ENCODE measurements around the gene CLASP1. TPM values are rescaled to one million over a fixed set of nuclear protein-coding genes. Genes with fewer than 3 reads are reported as not detected.

Gene CLASP1
- polyA plus RNA-seq, 1 experiment = 12.8 TPM

- H3K4me3 ChIP-seq (ENCODE audit: low read depth, low read length) = no peak overlapping the region
- CTCF ChIA-PET = interaction anchor here (0.9 kb wide), 1 partner anchor 13 kb away, joined by 4 read pairs; no protein-coding TSS in a partner anchor
Observed at GRCh38 chr2:121626777-121627524, 22.3 kb downstream of the CLASP1 start.

GRCh38 chr2:121625953-121626352 is 23.3 kb downstream of the CLASP1 start:
- no peak overlapping the region for H3K4me3 ChIP-seq (ENCODE audit: low read depth, low read length)
- H3K27ac ChIP-seq (ENCODE audit: low read depth, low read length) = no peak overlapping the region
- H3K9me3 ChIP-seq (ENCODE audit: control insufficient read depth, insufficient read depth, low read length) = no peaks in the 10 kb centered on the region
- no peak for DNase-seq (ENCODE audit: low read depth, low spot score)
- no peaks in the 10 kb centered on the region for H3K27me3 ChIP-seq (ENCODE audit: control insufficient read depth, insufficient read depth, low read length)
- POLR2A ChIA-PET = interaction anchor here (0.8 kb wide), 1 partner anchor 25 kb away, joined by 7 read pairs; no protein-coding TSS in a partner anchor
- CTCF ChIA-PET = no interaction called here
- TF ChIP-seq CTCF (IDR thresholded peaks at IDR 0.05; ENCODE audit: low read depth, low read length) = no peak

More at GRCh38 chr2:121626777-121627524, 22.3 kb downstream of the CLASP1 start:
- POLR2A ChIA-PET = interaction anchor here (0.8 kb wide), 1 partner anchor 26 kb away, joined by 7 read pairs; no protein-coding TSS in a partner anchor
- no peak for TF ChIP-seq CTCF (IDR thresholded peaks at IDR 0.05; ENCODE audit: low read depth, low read length)
- Histone ChIP-seq H3K9me3 (ENCODE audit: control insufficient read depth, insufficient read depth, low read length) (no peaks in the 10 kb centered on the region), H3K27ac (ENCODE audit: low read depth, low read length) (no peak overlapping the region), H3K27me3 (ENCODE audit: control insufficient read depth, insufficient read depth, low read length) (no peaks in the 10 kb centered on the region)
- DNase-seq (ENCODE audit: low read depth, low spot score) = no peak

- ChIA-PET POLR2A (interaction anchor here (0.8 to 0.9 kb wide), 2 partner anchors 31 to 86 kb away, joined by 4 read pairs; partner anchors contain the start of gene RNU4ATAC), CTCF (no interaction called here)
- no peak for DNase-seq (ENCODE audit: low read depth, low spot score)
- no peaks in the 10 kb centered on the region for H3K9me3 ChIP-seq (ENCODE audit: control insufficient read depth, insufficient read depth, low read length)
- TF ChIP-seq CTCF (IDR thresholded peaks at IDR 0.05; ENCODE audit: low read depth, low read length) = no peak
- no peak overlapping the region for H3K4me3 ChIP-seq (ENCODE audit: low read depth, low read length)
- H3K27me3 ChIP-seq (ENCODE audit: control insufficient read depth, insufficient read depth, low read length) = no peaks in the 10 kb centered on the region
- no peak overlapping the region for H3K27ac ChIP-seq (ENCODE audit: low read depth, low read length)
Observed at GRCh38 chr2:121617042-121617599, 32.1 kb downstream of the CLASP1 start.

GRCh38 chr2:121613774-121614173 is 35.5 kb downstream of the CLASP1 start:
- Histone ChIP-seq H3K27me3 (ENCODE audit: control insufficient read depth, insufficient read depth, low read length) (no peaks in the 10 kb centered on the region), H3K27ac (ENCODE audit: low read depth, low read length) (no peak overlapping the region), H3K9me3 (ENCODE audit: control insufficient read depth, insufficient read depth, low read length) (no peaks in the 10 kb centered on the region), H3K4me3 (ENCODE audit: low read depth, low read length) (no peak overlapping the region)
- DNase-seq (ENCODE audit: low read depth, low spot score) = no peak
- ChIA-PET POLR2A (interaction anchor here (0.9 kb wide), 1 partner anchor 83 kb away, joined by 3 read pairs; the partner anchor contains the start of gene RNU4ATAC), CTCF (interaction anchor here (1.0 kb wide), 1 partner anchor 13 kb away, joined by 4 read pairs; no protein-coding TSS in a partner anchor)
- no peak for TF ChIP-seq CTCF (IDR thresholded peaks at IDR 0.05; ENCODE audit: low read depth, low read length)

GRCh38 chr2:121613152-121613551 is 36.1 kb downstream of the CLASP1 start:
- TF ChIP-seq CTCF (IDR thresholded peaks at IDR 0.05; ENCODE audit: low read depth, low read length) = no peak
- ChIA-PET CTCF (no interaction called here), POLR2A (interaction anchor here (0.9 kb wide), 1 partner anchor 82 kb away, joined by 3 read pairs; the partner anchor contains the start of gene RNU4ATAC)
- Histone ChIP-seq H3K4me3 (ENCODE audit: low read depth, low read length) (no peak overlapping the region), H3K27ac (ENCODE audit: low read depth, low read length) (no peak overlapping the region), H3K27me3 (ENCODE audit: control insufficient read depth, insufficient read depth, low read length) (no peaks in the 10 kb centered on the region), H3K9me3 (ENCODE audit: control insufficient read depth, insufficient read depth, low read length) (no peaks in the 10 kb centered on the region)
- DNase-seq (ENCODE audit: low read depth, low spot score) = no peak
